Thymus (tissue), 11 donors: ENCODE results near the gene ERICH4. TPM values are rescaled to one million over a fixed set of nuclear protein-coding genes. Genes with fewer than 3 reads are reported as not detected.
A peak's percentile ranks its signal among the peaks of the same experiment; 100 is the strongest.
"Not testable (repeated sequence)": the region's sequence is repeated elsewhere in the genome, so short reads cannot be mapped to it uniquely, and the experiment has no call there.

Experiments used
- DNase-seq, 9 donors: peaks; one replicate each; pipeline ENCODE4 v3.0.0-alpha.2; 2013; ENCODE audit warnings: low spot score in 9 of 9, low read depth in 6 of 9, missing footprints in 1 of 9
- H3K27ac ChIP-seq, 2 donors: one replicate each; pipeline ENCODE4 v1.5.1; 2013; ENCODE audit warnings: control low read depth in 1 of 2, low read depth in 1 of 2, low read length in 1 of 2, mild to moderate bottlenecking in 1 of 2, moderate library complexity in 1 of 2
- H3K27me3 ChIP-seq, 2 donors: one replicate each; pipeline ENCODE4 v1.5.1; 2013; ENCODE audit warnings: low read length in 1 of 2; ENCODE audit not compliant: control insufficient read depth in 2 of 2, insufficient read depth in 1 of 2
- H3K36me3 ChIP-seq, 2 donors: one replicate each; pipeline ENCODE4 v1.5.1; 2013; ENCODE audit warnings: low read length in 1 of 2, mild to moderate bottlenecking in 1 of 2, moderate library complexity in 1 of 2; ENCODE audit not compliant: control insufficient read depth in 2 of 2, insufficient read depth in 2 of 2
- H3K4me1 ChIP-seq, 2 donors: one replicate each; pipeline ENCODE4 v1.5.1; 2013; ENCODE audit warnings: low read length in 2 of 2; ENCODE audit not compliant: control insufficient read depth in 2 of 2, insufficient read depth in 2 of 2
- H3K4me3 ChIP-seq, 2 donors: one replicate each; pipeline ENCODE4 v1.5.1; 2013; ENCODE audit warnings: low read length in 2 of 2, control low read depth in 1 of 2, mild to moderate bottlenecking in 1 of 2
- H3K9me3 ChIP-seq, 2 donors: one replicate each; pipeline ENCODE4 v1.5.1; 2013; ENCODE audit warnings: low read length in 1 of 2, mild to moderate bottlenecking in 1 of 2; ENCODE audit not compliant: control insufficient read depth in 2 of 2, insufficient read depth in 1 of 2
- WGBS: extraction: QIAGEN DNeasy Blood & Tissue Kit; methylation state at CpG from one replicate; pipeline ENCODE4 v1.1.7; 2013; 5-methylcytosine and 5-hydroxymethylcytosine counted together
- polyA plus RNA-seq: library from polyadenylated mRNA; stranded (reverse); fragments of 200-250 nt; gene quantifications from one replicate; pipeline ENCODE4 v1.2.3, GENCODE V29; 2013
- total RNA-seq: library from RNA; stranded (reverse); fragments of 120-200 nt; gene quantifications from one replicate; pipeline ENCODE4 v1.2.4, GENCODE V29; 2013
- donor health status: healthy.

The ERICH4 gene
- total and polyA plus RNA-seq, 2 donors, result 0.05 TPM; not detected in 1

- H3K27ac ChIP-seq, result no peak overlapping the region
- no peak for DNase-seq
- 57% methylated on average over 3 of the region's 3 CpGs for WGBS
- H3K9me3 ChIP-seq, result no peaks in the 10 kb centered on the region
- no peaks in the 10 kb centered on the region for H3K36me3 ChIP-seq
- H3K27me3 ChIP-seq, result peaks cover 0 to 21% of the 10 kb centered on the region in 2 donors
- peaks cover 0 to 4% of the 10 kb centered on the region in 2 donors for H3K4me1 ChIP-seq
- H3K4me3 ChIP-seq, result no peak overlapping the region
These were observed 6.9 kb downstream of the ERICH4 start for GRCh38 chr19:41449865-41450178.

- 89% methylated on average over 6 of the region's 6 CpGs for WGBS
- Histone ChIP-seq H3K4me3 (no peak overlapping the region), H3K27me3 (peaks cover 0 to 17% of the 10 kb centered on the region in 2 donors), H3K27ac (no peak overlapping the region), H3K36me3 (no peaks in the 10 kb centered on the region), H3K4me1 (peaks cover 0 to 4% of the 10 kb centered on the region in 2 donors), H3K9me3 (no peaks in the 10 kb centered on the region)
- DNase-seq, result no peak
These were observed 9.8 kb downstream of the ERICH4 start for GRCh38 chr19:41452584-41453275.

- 85% methylated on average over 2 of the region's 2 CpGs for WGBS
- no peaks in the 10 kb centered on the region for H3K4me1 ChIP-seq
- H3K27ac ChIP-seq, result no peak overlapping the region
These were observed 13.0 kb downstream of the ERICH4 start for GRCh38 chr19:41455936-41456335.

GRCh38 chr19:41456342-41456918 lies 13.5 kb downstream of the ERICH4 start:
- DNase-seq, result no peak
- H3K27ac ChIP-seq, result no peak overlapping the region
- H3K4me3 ChIP-seq, result no peak overlapping the region
- H3K4me1 ChIP-seq, result no peaks in the 10 kb centered on the region
- H3K27me3 ChIP-seq, result peaks cover 0 to 2% of the 10 kb centered on the region in 2 donors
- no peaks in the 10 kb centered on the region for H3K9me3 ChIP-seq
- 67% methylated on average over 7 of the region's 7 CpGs for WGBS
- H3K36me3 ChIP-seq, result no peaks in the 10 kb centered on the region

More at GRCh38 chr19:41455936-41456335, 13.0 kb downstream of the ERICH4 start:
- H3K4me3 ChIP-seq, result no peak overlapping the region
- no peak for DNase-seq
- H3K9me3 ChIP-seq, result no peaks in the 10 kb centered on the region
- H3K27me3 ChIP-seq, result peaks cover 0 to 2% of the 10 kb centered on the region in 2 donors
- H3K36me3 ChIP-seq, result no peaks in the 10 kb centered on the region

GRCh38 chr19:41457241-41457640 lies 14.3 kb downstream of the ERICH4 start:
- Histone ChIP-seq H3K36me3 (no peaks in the 10 kb centered on the region), H3K9me3 (no peaks in the 10 kb centered on the region), H3K4me3 (no peak overlapping the region), H3K4me1 (no peaks in the 10 kb centered on the region), H3K27me3 (peaks cover 0 to 2% of the 10 kb centered on the region in 2 donors), H3K27ac (no peak overlapping the region)
- WGBS, result 69% methylated on average over 1 of the region's 1 CpG
- peak in 1 of 9 donors; percentile 9 for DNase-seq

- 83% methylated on average over 6 of the region's 6 CpGs for WGBS
- no peak for DNase-seq
- Histone ChIP-seq H3K4me3 (no peak overlapping the region), H3K27me3 (no peaks in the 10 kb centered on the region), H3K4me1 (no peaks in the 10 kb centered on the region), H3K27ac (no peak overlapping the region), H3K9me3 (no peaks in the 10 kb centered on the region), H3K36me3 (no peaks in the 10 kb centered on the region)
These were observed 19.5 kb downstream of the ERICH4 start for GRCh38 chr19:41462497-41462896.

GRCh38 chr19:41463257-41464256 lies 20.6 kb downstream of the ERICH4 start:
- 85% methylated on average over 22 of the region's 22 CpGs for WGBS
- not testable (repeated sequence) for H3K27me3 ChIP-seq, DNase-seq

GRCh38 chr19:41476583-41476982 lies 33.6 kb downstream of the ERICH4 start:
- Histone ChIP-seq H3K9me3 (no peaks in the 10 kb centered on the region), H3K36me3 (no peaks in the 10 kb centered on the region), H3K4me1 (no peaks in the 10 kb centered on the region), H3K4me3 (no peak overlapping the region), H3K27me3 (peaks cover 0 to 15% of the 10 kb centered on the region in 2 donors), H3K27ac (no peak overlapping the region)
- DNase-seq, result no peak

More at GRCh38 chr19:41463257-41464256, 20.6 kb downstream of the ERICH4 start:
- not testable (repeated sequence) for H3K9me3 ChIP-seq, H3K27ac ChIP-seq, H3K4me3 ChIP-seq, H3K4me1 ChIP-seq, H3K36me3 ChIP-seq

- H3K9me3 ChIP-seq, result no peaks in the 10 kb centered on the region
- no peak overlapping the region for H3K27ac ChIP-seq
- WGBS, result 85% methylated on average over 8 of the region's 8 CpGs
- DNase-seq, result no peak
- no peak overlapping the region for H3K4me3 ChIP-seq
- peaks cover 0 to 22% of the 10 kb centered on the region in 2 donors for H3K27me3 ChIP-seq
- no peaks in the 10 kb centered on the region for H3K4me1 ChIP-seq
- H3K36me3 ChIP-seq, result no peaks in the 10 kb centered on the region
These were observed 35.2 kb downstream of the ERICH4 start for GRCh38 chr19:41478171-41478570.
